ENCODE measurements around the gene NEURL1B.

GRCh38 chr5:172695232-172696054 lies 54.4 kb downstream of the NEURL1B start:
- no peak for TF ChIP-seq CTCF (IDR thresholded peaks at IDR 0.05; ENCODE audit: insufficient read depth, low read length)
- TF ChIP-seq POLR2AphosphoS5 (IDR thresholded peaks at IDR 0.05; ENCODE audit: low read depth) = no peak
- TF ChIP-seq REST (IDR thresholded peaks at IDR 0.05; ENCODE audit: insufficient replicate concordance, low read depth) = no peak
- TF ChIP-seq GABPA (IDR thresholded peaks at IDR 0.05; ENCODE audit: low read depth) = no peak

Data from HL-60 (cell line).